Measurements from ENCODE around the gene PRKAR1B.

- TF ChIP-seq CTCF (IDR thresholded peaks at IDR 0.05) = no peak
- no peak for TF ChIP-seq EP300 (IDR thresholded peaks at IDR 0.05)
- TF ChIP-seq POLR2A (IDR thresholded peaks at IDR 0.05) = no peak
Observed at GRCh38 chr7:589781-590575, 137.1 kb downstream of the PRKAR1B start.
